HG03520 (cell line): ENCODE data around the gene FCAMR.

Experiments used
- ATAC-seq: cut with Tn5 transposase; IDR thresholded peaks from one replicate; pipeline ENCODE4 v1.9.1; 2021; ENCODE audit warnings: mild to moderate bottlenecking, moderate library complexity; ENCODE audit not compliant: unreplicated experiment

FCAMR gene

GRCh38 chr1:206970446-206970845 is at the start of gene FCAMR:
Gene FCAMR, minus strand, starts transcription at chr1:206970460. Its CDS starts 335 bp downstream, at chr1:206970125.
- ATAC-seq, result no peak

GRCh38 chr1:207019661-207020060 is 49.4 kb upstream of the FCAMR start:
- ATAC-seq, result no peak

GRCh38 chr1:207019161-207019560 is 48.9 kb upstream of the FCAMR start:
- no peak for ATAC-seq

GRCh38 chr1:207018707-207019106 is 48.4 kb upstream of the FCAMR start:
- ATAC-seq, result no peak

GRCh38 chr1:207017615-207018559 is 47.6 kb upstream of the FCAMR start:
- ATAC-seq, result no peak

GRCh38 chr1:207015791-207016190 is 45.5 kb upstream of the FCAMR start:
- ATAC-seq, result no peak

GRCh38 chr1:207014728-207015127 is 44.5 kb upstream of the FCAMR start:
- no peak for ATAC-seq

GRCh38 chr1:207013321-207014085 is 43.2 kb upstream of the FCAMR start:
- no peak for ATAC-seq

GRCh38 chr1:207010726-207011125 is 40.5 kb upstream of the FCAMR start:
- ATAC-seq, result no peak

GRCh38 chr1:207009945-207010344 is 39.7 kb upstream of the FCAMR start:
- ATAC-seq, result no peak

GRCh38 chr1:207009182-207009850 is 39.1 kb upstream of the FCAMR start:
- ATAC-seq, result no peak

GRCh38 chr1:207007352-207008033 is 37.2 kb upstream of the FCAMR start:
- ATAC-seq, result no peak

- no peak for ATAC-seq
Observed at GRCh38 chr1:207006914-207007313, 36.7 kb upstream of the FCAMR start.

GRCh38 chr1:207006083-207006482 is 35.8 kb upstream of the FCAMR start:
- ATAC-seq, result no peak

- ATAC-seq, result no peak
Observed at GRCh38 chr1:207004931-207005830, 34.9 kb upstream of the FCAMR start.

GRCh38 chr1:207003210-207003609 is 33.0 kb upstream of the FCAMR start:
- no peak for ATAC-seq

GRCh38 chr1:207002724-207003146 is 32.5 kb upstream of the FCAMR start:
- no peak for ATAC-seq

- no peak for ATAC-seq
Observed at GRCh38 chr1:207001492-207002245, 31.4 kb upstream of the FCAMR start.
